ENCODE results near the gene NHLRC2. TPM values are rescaled to one million over a fixed set of nuclear protein-coding genes. Genes with fewer than 3 reads are reported as not detected.

NHLRC2 gene
- polyA plus RNA-seq, 4 donors = 15.8 to 31.1 (median 20.4) TPM

DNA sequence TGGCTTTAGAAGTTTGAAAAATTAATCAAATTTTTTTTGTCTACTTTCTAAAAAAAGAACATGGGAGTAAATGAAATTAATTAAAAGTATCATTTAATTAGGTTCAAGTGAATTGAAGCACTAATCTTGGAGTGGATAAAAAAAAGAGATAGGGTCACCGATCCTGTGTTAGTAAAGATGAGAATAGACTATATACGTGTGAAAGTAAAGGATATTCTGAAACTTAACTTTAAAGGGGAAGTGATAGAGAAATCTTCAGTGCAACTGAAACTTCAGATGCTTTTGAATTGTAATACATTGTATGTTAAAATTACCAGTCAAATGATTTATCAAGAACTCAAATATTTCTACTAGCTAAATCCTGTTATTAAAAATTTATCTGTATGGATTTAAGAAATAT lies 4.8 kb downstream of the NHLRC2 start:
- DNase-seq (ENCODE audit: low read depth in 4 of 4, low spot score in 2 of 4) = no peak

DNA sequence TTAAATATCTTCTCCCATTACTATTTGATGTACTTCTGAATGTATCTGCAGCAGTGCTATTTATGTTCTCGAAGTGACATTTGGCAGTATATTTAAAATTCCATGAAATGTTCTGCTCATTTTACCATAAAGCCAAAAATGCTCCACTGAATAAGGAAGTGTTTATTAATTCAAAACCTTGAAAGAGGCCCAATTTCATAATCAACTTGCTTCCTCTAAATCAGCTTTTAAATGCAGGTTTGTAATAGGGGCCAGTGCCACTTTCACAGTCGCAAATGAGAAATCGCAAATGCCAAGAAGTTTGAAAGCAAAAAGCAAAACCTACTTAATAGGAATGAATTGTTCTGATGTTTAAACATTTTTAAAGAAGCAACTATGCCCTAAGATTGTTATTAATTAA lies 11.4 kb downstream of the NHLRC2 start:
- no peak for DNase-seq (ENCODE audit: low read depth in 4 of 4, low spot score in 2 of 4)

DNA sequence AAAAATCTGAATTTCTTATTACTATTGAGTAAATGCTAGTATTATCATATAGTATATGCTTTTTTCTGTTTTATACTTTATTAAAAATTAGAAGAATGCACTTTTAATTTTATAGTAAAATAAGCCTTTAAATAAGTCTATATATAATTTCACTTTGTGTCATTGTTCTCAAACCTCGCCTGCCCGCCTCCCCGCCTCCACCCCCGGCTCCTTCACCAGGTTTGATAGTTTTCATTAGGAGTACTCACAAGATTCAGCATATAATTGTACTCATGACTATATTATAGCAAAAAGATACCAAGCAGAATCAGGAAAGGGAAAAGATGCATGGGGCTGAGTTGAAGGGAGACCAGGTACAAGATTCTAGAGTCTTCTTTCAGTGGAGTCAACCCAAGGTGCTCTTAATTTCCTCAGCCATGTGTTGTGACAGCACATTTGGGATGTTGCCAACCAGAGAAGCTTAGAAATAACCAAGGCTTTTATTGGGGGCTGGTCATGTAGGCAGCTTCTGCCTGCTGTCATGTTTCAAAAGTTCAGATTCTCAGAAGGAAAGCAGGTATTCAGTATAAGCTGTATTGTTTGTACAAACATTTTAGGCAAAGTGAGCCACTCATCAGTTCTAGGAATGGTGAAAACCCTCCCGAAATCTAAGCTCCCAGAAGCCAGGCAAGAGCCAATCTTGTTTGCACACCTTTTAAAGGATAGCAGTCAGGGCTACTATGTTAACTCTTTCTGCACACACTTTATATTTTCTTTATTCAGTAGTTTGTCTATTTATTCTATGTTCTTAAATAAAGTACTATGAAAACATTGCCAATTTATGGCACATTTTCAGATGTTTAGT lies 12.3 kb downstream of the NHLRC2 start:
- DNase-seq (ENCODE audit: low read depth in 4 of 4, low spot score in 2 of 4) = no peak

DNA sequence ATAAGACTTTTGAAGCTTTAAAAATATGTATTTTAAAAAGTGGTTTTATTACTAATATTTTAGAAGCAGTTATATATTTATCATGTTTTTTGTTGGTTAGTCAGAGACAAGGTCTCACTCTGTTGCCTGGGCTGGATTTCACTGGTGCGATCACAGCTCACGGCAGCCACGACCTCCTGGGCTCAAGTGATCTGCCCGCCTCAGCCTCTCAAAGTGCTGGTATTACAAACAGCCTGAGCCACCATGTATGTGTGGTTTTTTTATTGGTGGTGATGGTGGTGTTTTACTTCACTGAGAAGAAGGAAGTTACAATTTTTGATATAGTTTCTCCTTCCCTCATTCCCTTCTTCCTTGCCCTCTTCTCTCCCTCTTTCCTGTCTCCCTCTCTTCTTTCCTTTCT lies 13.4 kb downstream of the NHLRC2 start:
- DNase-seq (ENCODE audit: low read depth in 4 of 4, low spot score in 2 of 4) = no peak

DNA sequence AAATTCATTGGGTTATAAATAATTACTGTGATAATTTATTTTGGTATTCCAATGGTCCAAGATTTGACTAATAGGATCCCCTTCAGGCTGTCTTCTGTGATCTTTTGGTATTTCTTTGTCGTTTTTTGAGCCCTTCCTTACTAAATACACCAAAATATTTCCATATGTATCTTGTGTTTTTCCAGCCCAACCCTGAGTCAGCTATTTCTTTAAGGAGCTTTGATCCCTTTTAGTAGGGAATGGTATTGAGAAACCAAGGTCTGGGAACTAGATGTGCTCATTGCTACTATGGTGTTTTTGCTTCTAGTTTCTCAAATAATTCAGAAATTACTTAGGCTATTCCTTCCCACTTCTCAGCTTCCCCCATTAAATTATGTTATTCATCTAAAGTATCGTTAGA lies 15.3 kb downstream of the NHLRC2 start:
- DNase-seq (ENCODE audit: low read depth in 4 of 4, low spot score in 2 of 4) = no peak

DNA sequence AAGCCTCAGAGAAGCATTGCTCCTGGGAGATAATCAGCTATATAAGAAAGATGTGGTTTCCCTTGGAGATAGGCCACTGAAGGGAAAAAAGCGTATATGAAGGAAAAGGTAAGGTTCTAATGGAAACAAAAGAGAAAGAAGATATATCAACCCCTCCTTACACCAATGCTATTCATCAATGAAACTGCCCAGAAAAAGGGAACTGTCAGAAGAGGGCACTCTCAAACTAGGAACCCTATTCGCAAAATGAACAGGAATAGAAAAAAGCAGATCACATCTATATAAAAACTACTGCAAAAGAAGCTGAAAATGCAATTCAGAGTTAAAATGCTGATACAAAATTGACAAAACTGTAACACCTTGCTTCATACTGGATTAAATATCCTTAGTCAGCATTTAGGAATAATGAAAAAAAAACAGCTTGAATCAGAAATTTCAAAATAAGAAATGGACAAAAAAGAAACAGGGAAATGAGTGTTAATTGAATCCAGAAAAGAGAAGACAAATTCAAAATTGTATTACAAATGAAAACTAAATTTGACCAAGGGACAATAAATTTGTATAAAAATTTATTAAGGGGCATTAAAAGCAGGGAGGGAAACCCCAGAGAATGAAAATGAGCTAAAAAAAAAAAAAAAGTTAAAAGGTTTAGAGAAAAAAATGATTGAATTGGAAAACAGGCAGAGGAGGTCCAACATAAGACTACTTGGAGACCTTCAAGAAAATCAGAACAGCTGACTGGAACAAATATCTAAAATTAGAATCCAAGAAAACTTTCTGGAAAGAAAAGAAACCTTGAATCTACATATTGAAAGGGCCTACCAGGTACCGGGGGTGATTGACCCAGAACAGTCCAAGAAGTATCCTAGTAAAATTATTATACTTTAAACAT lies 17.9 kb downstream of the NHLRC2 start:
- no peak for DNase-seq (ENCODE audit: low read depth in 4 of 4, low spot score in 2 of 4)

DNA sequence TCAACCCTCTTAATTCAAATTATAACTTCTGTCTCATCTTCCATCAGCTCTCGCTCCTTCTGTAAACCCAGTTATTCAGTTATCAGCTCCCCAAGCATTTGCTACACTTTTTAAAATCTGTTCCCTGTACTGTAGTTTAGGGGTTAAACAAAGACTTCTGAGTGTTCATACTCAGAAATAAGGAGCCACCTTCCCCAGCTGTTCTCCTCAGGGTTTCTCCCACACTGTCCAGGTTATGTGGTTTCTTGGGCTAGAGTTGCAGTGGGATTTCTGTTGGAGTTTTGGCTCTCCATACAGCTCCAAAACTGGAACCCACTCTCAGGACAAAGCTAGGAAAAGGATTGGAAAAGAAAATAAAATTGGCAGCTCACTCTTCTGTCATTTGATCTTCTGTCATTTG lies 20.8 kb downstream of the NHLRC2 start:
- DNase-seq (ENCODE audit: low read depth in 4 of 4, low spot score in 2 of 4) = no peak

DNA sequence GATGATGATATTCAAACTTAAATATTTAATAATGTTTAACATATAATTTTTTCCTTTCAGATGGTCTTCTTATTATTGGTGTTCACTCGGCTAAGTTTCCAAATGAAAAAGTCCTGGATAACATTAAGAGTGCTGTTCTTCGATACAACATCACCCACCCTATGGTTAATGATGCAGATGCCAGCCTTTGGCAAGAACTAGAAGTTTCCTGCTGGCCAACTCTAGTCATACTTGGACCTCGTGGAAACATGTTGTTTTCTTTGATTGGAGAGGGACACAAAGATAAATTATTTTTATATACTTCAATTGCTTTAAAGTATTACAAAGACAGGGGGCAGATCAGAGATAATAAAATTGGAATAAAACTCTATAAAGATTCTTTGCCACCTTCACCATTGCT lies 22.0 kb downstream of the NHLRC2 start:
- no peak for DNase-seq (ENCODE audit: low read depth in 4 of 4, low spot score in 2 of 4)

DNA sequence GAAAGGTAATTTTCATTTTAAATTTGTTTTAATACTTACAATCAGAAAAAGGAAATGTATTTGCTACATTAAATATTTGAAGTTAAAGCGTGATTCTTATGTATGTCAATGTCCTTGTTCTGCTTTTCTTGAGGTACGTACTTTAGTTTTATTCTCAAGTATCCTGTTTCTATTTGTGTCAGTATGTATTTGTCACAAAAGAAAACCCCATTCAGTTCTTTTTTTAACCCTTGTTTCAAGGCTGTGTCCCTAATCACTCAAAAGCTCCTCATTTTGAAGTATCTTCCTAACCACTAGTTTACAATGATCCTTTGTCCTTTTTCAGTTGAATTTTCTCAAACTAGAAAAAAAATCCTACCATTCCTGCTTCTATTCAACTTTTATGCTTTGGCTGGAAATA lies 25.2 kb downstream of the NHLRC2 start:
- DNase-seq (ENCODE audit: low read depth in 4 of 4, low spot score in 2 of 4) = no peak

DNA sequence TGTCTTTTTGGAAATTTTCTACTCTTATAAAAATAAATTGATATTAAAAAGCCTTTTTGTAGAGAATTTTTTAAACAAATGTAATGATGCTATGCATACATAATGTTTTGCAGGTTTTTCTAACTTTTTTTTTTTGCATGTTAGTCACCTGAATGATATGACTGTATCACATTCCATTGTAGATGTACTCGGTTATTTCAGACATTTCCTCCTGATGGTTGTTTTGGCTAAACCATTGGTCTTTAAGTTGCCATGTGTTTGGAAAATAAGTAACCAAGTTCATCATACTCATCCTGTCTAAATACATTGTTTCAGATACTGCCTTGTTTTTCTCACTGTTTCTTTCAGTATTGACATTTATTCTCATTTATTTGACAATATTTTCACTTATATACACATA lies 25.8 kb downstream of the NHLRC2 start:
- DNase-seq (ENCODE audit: low read depth in 4 of 4, low spot score in 2 of 4) = no peak

DNA sequence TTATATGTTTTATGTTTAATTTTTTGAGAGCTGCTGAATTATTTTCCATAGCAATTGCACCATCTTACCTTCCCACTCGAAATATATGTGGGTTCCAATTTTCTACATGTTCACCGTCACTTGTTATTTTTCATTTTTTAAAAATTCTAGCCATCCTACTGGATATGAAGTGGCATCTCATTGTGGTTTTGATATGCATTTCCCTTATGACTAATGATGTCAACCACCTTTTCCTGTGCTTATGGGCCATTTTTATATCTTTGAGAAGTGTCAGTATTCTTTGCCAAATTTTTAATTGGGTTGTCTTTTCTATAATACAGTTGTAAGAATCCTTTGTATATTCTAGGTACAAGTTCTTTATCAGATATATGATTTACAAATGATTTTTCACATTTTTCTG lies 27.8 kb downstream of the NHLRC2 start:
- DNase-seq (ENCODE audit: low read depth in 4 of 4, low spot score in 2 of 4) = no peak

DNA sequence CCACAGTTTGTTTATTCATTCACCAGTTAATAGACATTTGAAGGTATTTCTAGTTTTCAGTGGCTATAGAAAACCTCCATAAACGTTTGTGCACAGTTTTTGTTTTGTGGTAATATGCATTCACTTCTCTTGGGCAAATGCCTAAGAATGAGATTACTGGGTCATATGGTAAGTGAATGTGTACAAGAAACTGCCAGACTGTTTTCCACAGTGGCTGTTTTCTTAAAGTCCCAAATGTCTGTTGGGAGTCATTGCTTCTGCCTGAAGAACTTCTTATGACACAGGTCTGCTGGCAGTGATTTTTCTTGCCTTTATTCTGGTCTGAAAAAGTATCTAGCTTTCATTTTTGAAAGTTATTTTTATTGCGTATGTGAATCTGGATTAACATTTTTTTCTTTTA lies 35.5 kb downstream of the NHLRC2 start:
- no peak for DNase-seq (ENCODE audit: low read depth in 4 of 4, low spot score in 2 of 4)

DNA sequence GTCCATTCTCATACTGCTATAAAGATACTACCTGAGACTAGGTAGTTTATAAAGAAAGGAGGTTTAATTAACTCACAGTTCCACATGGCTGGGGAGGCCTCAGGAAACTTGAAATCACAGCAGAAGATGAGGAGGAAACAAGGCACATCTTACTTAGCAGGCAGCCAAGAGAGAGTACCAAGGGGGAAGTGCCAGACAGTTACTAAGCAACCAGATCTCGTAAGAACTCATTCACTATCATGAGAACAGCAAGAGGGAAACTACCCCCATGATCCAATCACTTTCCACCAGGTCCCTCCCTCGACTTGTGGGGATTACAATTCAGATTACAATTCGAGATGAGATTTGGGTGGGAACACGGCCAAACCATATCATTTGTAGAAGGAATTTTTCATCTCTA lies 36.3 kb downstream of the NHLRC2 start:
- no peak for DNase-seq (ENCODE audit: low read depth in 4 of 4, low spot score in 2 of 4)

DNA sequence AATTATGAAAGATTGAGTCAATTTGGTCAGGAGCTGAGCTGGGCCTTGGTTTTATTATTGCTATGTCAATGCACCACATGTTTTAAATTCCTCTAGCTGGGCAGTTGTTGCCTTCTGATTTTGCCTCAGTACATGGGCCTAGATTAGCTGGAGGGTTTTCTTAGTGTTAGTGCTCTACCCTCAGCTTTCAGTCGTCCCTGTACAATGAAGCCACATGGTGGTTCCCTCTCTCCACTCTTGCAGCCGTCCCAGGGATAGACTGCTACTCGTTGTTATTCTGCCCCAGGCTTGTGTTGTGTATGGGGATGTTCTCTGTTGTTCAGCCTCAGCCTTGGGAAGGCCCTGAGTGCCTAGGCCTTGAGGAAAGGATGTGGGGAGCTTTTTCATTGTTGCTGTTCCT lies 37.0 kb downstream of the NHLRC2 start:
- DNase-seq (ENCODE audit: low read depth in 4 of 4, low spot score in 2 of 4) = no peak

DNA sequence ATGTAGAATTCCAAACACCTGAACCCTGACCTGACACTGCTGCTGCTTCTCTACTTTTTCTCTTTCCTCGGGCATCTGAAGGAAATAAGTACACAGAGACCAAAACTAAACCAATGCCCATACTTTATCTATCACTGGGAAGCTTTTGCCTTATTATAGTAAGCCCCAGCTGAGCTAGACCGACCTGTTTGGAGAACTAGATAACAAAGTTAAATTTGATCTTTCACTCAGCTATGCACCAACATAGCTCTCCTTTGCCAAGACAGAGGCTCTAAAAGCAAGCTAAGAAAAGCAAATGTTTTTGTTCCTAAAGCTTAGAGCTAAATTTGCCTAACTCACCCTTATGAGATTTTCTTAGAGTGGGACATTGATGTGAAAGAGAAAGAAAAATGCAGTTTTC lies 39.1 kb downstream of the NHLRC2 start:
- DNase-seq (ENCODE audit: low read depth in 4 of 4, low spot score in 2 of 4) = no peak

DNA sequence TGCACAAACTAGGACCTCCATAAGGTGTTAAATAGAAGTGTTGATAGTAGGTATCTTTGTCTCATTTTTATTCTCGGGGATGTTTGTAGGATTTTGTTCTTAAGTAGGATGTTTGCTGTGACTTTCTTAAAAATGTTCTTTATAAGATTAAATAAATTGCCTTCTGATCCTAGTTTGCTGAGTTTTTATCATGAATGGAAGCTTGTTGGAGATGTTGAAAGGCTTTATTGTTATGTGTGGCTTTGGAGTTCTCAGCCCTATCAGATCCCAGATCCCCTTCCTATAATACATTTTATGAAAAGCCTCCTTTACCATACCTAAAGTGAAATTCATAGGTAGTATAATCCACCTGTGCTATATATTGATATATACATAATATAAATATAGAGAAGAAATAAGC lies 40.1 kb downstream of the NHLRC2 start:
- DNase-seq (ENCODE audit: low read depth in 4 of 4, low spot score in 2 of 4) = no peak

DNA sequence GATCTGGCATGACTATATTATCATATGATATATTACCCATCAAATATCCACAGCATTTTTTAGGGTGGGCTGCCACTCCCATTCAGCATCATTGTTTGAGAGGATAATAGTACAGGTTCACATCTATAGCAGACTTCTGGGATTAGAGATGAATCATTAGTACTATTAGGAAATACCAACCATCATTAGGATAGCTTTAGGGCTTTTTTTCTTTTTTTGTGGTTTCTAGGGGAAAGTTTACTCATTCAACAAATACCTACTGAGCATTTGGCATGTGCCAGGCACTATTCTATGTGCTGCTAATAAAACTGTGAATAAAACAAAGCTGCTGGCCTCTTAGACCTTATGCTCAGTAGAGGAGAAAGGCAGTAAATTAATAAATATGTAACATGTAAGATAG lies 40.6 kb downstream of the NHLRC2 start:
- no peak for DNase-seq (ENCODE audit: low read depth in 4 of 4, low spot score in 2 of 4)

DNA sequence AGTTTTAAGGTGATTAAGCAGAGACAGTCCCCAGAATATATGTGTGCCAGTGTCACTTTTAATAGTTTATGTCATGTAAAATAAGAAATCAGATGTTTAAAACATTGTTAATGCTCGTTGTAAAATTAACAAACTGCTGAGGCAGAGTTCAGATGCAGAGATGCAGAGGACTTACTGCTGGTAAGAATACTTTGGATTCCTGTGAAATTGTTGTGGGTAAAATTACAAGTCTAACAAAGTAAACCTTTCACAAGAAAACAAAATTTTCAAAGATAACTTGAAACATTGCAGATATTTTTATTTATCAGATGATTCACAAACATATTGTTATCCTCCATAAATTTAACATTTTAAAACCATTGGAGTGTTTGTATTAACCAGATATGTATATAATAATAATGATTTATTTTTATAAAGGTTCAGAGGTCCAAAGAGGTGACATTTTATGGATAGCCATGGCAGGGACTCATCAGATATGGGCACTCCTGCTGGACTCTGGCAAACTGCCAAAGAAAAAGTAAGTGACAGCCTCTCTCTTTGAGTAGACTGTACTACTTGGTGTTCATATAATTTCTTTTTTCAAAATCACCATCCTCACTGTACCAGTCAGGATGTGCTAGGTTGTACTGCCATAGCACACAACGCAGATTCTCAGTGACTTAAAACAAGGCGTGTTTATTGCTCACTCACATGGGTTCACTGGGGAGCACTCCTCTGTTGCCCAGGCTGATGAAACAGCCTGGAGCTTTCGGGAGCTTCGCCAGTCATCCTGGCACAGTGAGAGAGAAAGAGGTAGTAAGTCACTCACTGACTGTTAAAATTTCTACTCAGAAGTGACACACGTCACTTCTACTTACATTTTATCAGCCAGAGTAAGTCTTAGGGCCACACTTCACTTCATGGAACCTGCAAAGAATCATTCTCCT lies 43.5 kb downstream of the NHLRC2 start:
- DNase-seq (ENCODE audit: low read depth in 4 of 4, low spot score in 2 of 4) = no peak

DNA sequence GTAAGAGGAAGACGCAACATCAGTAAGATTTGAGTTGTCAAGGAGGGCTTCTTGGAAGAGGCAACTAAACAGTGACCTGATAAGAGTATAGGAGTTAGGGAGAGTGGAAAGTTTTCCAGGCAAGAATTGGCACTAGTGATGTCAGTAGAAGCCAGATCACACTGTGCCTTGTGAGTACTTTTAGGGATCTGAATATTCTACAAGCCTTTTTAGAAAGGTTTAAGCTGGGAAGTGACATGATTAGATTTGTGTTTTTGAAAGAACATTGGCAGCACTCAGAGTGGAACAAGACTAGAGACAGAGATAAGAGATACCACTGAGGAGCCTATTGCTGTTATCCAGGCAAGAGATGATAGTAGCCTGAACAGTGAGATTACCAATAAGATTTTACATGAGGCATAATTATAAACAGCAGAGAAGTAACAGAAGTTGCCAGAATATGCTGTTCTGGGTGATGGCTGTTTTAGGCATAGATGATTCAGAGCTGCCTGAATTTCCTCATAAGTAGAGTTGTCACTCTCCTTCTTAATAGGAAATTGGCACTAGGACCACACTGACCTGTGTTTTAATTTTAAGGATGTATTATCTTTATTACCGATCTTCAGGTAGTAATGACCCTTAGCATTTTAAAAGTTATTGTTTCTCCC lies 45.6 kb downstream of the NHLRC2 start:
- DNase-seq (ENCODE audit: low read depth in 4 of 4, low spot score in 2 of 4) = no peak

DNA sequence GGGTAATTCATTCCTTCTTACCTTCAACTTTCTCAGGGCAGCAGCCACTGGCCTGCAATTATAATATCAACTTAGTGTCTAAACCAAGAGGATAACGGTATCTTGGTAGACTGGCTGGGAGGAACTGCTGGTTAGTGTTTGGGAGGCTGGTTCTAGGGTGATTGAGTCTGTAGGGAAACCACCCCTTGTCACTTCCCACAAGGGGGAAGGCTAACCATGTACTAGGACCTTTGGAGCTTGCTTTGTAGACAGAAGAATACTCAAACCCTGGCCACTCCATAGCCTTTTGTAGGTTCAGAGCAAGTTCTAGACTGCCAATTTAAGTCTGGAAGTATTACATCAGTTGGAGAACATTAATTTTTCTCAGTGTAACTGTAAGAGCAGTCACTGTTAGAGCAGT lies 51.3 kb downstream of the NHLRC2 start:
- no peak for DNase-seq (ENCODE audit: low read depth in 4 of 4, low spot score in 2 of 4)
